Smooth muscle cell (in vitro differentiated cells): Measurements from ENCODE around the gene P2RX1. TPM values are rescaled to one million over a fixed set of nuclear protein-coding genes. Genes with fewer than 3 reads are reported as not detected.

Source experiments
- DNase-seq: peaks from one replicate; lab custom pipeline; 2025; ENCODE audit not compliant: unreplicated experiment; lab: John Stamatoyannopoulos, UW
- H2AFZ ChIP-seq: fragments of 200-600 bp; sonication (generic); 2 replicates; pipeline ENCODE4 v1.6.0; 2016; ENCODE audit warnings: antibody characterized with exemption, low read depth, mild to moderate bottlenecking
- H3F3A ChIP-seq: fragments of 200-600 bp; sonication (generic); 2 replicates; pipeline ENCODE4 v1.6.0; 2017; ENCODE audit warnings: antibody characterized with exemption, low read depth
- H3K27ac ChIP-seq: fragments of 200-600 bp; sonication (generic); 2 replicates; pipeline ENCODE4 v1.5.1; 2016; ENCODE audit warnings: low read depth, mild to moderate bottlenecking
- H3K27me3 ChIP-seq: fragments of 200-600 bp; sonication (generic); 2 replicates; pipeline ENCODE4 v1.6.1; 2016; ENCODE audit warnings: low read depth, mild to moderate bottlenecking
- H3K36me3 ChIP-seq: fragments of 200-600 bp; sonication (generic); 2 replicates; pipeline ENCODE4 v1.5.1; 2016; ENCODE audit warnings: low read depth
- H3K4me1 ChIP-seq: fragments of 200-600 bp; sonication (generic); 2 replicates; pipeline ENCODE4 v1.5.1; 2016; ENCODE audit warnings: low read depth
- H3K4me2 ChIP-seq: fragments of 200-600 bp; sonication (generic); 2 replicates; pipeline ENCODE4 v1.6.0; 2016; ENCODE audit warnings: mild to moderate bottlenecking
- H3K4me3 ChIP-seq: fragments of 200-600 bp; sonication (generic); 2 replicates; pipeline ENCODE4 v1.5.1; 2016; ENCODE audit warnings: mild to moderate bottlenecking
- H3K79me2 ChIP-seq: fragments of 200-600 bp; sonication (generic); 2 replicates; pipeline ENCODE4 v1.6.0; 2016; ENCODE audit warnings: low read depth, mild to moderate bottlenecking
- H3K9ac ChIP-seq: fragments of 200-600 bp; sonication (generic); 2 replicates; pipeline ENCODE4 v1.6.0; 2016; ENCODE audit warnings: low read depth
- H3K9me3 ChIP-seq: fragments of 200-600 bp; sonication (generic); replicated peaks from 2 replicates; pipeline ENCODE4 v1.5.1; 2016; ENCODE audit warnings: low read depth
- H4K20me1 ChIP-seq: fragments of 200-600 bp; sonication (generic); 2 replicates; pipeline ENCODE4 v1.6.0; 2016; ENCODE audit warnings: low read depth
- CTCF ChIP-seq: fragments of 200-600 bp; sonication (generic); IDR thresholded peaks from 2 replicates; pipeline ENCODE4 v1.5.1; 2017; ENCODE audit warnings: borderline replicate concordance, mild to moderate bottlenecking, antibody characterized with exemption; ENCODE audit not compliant: insufficient read depth, poor library complexity, severe bottlenecking
- WGBS: methylation state at CpG from one replicate; pipeline ENCODE4 v1.1.7; 2016; ENCODE audit warnings: low lambda C conversion rate; 5-methylcytosine and 5-hydroxymethylcytosine counted together
- polyA plus RNA-seq: library from polyadenylated mRNA; unstranded; fragments of >200 nt; fragmentation: Nextera tagmentation; extraction: Ambion mirVana; gene quantifications from 2 replicates; pipeline ENCODE4 v1.2.1, GENCODE V29; 2016
- total RNA-seq: library from RNA; depleted of rRNA; stranded (reverse); fragments of >200 nt; gene quantifications from 2 replicates; pipeline ENCODE4 v1.2.3, GENCODE V29; 2014

P2RX1 gene
- total and polyA plus RNA-seq, 2 experiments from 2014 or later, result 1.3 to 3.2 TPM

- no peak for TF ChIP-seq CTCF
- Histone ChIP-seq H2AFZ (no peak overlapping the region), H3K4me3 (no peak overlapping the region), H3K27me3 (no peaks in the 10 kb centered on the region), H3K36me3 (no peaks in the 10 kb centered on the region), H3K27ac (no peak overlapping the region), H4K20me1 (no peaks in the 10 kb centered on the region), H3F3A (no peaks in the 10 kb centered on the region), H3K9ac (no peak overlapping the region), H3K79me2 (no peaks in the 10 kb centered on the region), H3K4me2 (no peak overlapping the region), H3K9me3 (no peaks in the 10 kb centered on the region), H3K4me1 (no peaks in the 10 kb centered on the region)
- no peak for DNase-seq
- 92% methylated on average over 4 of the region's 4 CpGs for WGBS
These were observed 9.4 kb downstream of the P2RX1 start for GRCh38 chr17:3906881-3907280.

- H3K4me1 ChIP-seq, result no peaks in the 10 kb centered on the region
- no peaks in the 10 kb centered on the region for H4K20me1 ChIP-seq
- no peak overlapping the region for H3K4me2 ChIP-seq
- H2AFZ ChIP-seq, result no peak overlapping the region
- H3K4me3 ChIP-seq, result no peak overlapping the region
- H3K9me3 ChIP-seq, result no peaks in the 10 kb centered on the region
- no peaks in the 10 kb centered on the region for H3K79me2 ChIP-seq
- H3K9ac ChIP-seq, result no peak overlapping the region
- H3K27me3 ChIP-seq, result no peaks in the 10 kb centered on the region
- no peak for TF ChIP-seq CTCF
- no peak overlapping the region for H3K27ac ChIP-seq
- DNase-seq, result no peak
- no peaks in the 10 kb centered on the region for H3F3A ChIP-seq
- H3K36me3 ChIP-seq, result no peaks in the 10 kb centered on the region
- WGBS, result 93% methylated on average over 11 of the region's 11 CpGs
These were observed 11.2 kb downstream of the P2RX1 start for GRCh38 chr17:3905017-3905520.

- Histone ChIP-seq H3K27me3 (no peaks in the 10 kb centered on the region), H3F3A (no peaks in the 10 kb centered on the region), H3K27ac (no peak overlapping the region), H3K36me3 (no peaks in the 10 kb centered on the region), H3K4me3 (no peak overlapping the region), H3K9me3 (no peaks in the 10 kb centered on the region), H3K79me2 (no peaks in the 10 kb centered on the region), H4K20me1 (no peaks in the 10 kb centered on the region), H3K4me2 (no peak overlapping the region), H3K4me1 (no peaks in the 10 kb centered on the region), H2AFZ (no peak overlapping the region), H3K9ac (no peak overlapping the region)
- DNase-seq, result no peak
- WGBS, result 88% methylated on average over 15 of the region's 15 CpGs
- TF ChIP-seq CTCF, result no peak
These were observed 11.8 kb downstream of the P2RX1 start for GRCh38 chr17:3904501-3904900.

GRCh38 chr17:3903881-3904290 lies 12.4 kb downstream of the P2RX1 start:
- H3K27me3 ChIP-seq, result no peaks in the 10 kb centered on the region
- TF ChIP-seq CTCF, result no peak
- H3K4me1 ChIP-seq, result no peaks in the 10 kb centered on the region
- H3K27ac ChIP-seq, result no peak overlapping the region
- H3F3A ChIP-seq, result no peaks in the 10 kb centered on the region
- H3K9ac ChIP-seq, result no peak overlapping the region
- no peaks in the 10 kb centered on the region for H3K79me2 ChIP-seq
- H3K4me3 ChIP-seq, result no peak overlapping the region
- no peaks in the 10 kb centered on the region for H3K9me3 ChIP-seq
- H4K20me1 ChIP-seq, result no peaks in the 10 kb centered on the region
- no peak for DNase-seq
- H2AFZ ChIP-seq, result no peak overlapping the region
- H3K36me3 ChIP-seq, result no peaks in the 10 kb centered on the region
- H3K4me2 ChIP-seq, result no peak overlapping the region
- 80% methylated on average over 21 of the region's 21 CpGs for WGBS
